ENCODE results near the gene HS3ST4. TPM values are rescaled to one million over a fixed set of nuclear protein-coding genes. Genes with fewer than 3 reads are reported as not detected.

HS3ST4 gene
- total and polyA plus RNA-seq, 2 donors (not counting 3 experiments of a cell fraction or from before 2014, with no cell fraction given): not detected

GRCh38 chr16:25897702-25898101, 205.9 kb downstream of the HS3ST4 start:
- DNase-seq (ENCODE audit: low read depth, low spot score) (no peak), FAIRE-seq (no peak)
- H3K9me1 ChIP-seq (replicated peaks; ENCODE audit: control insufficient read depth, extremely low read depth, insufficient read depth, low read length): no peaks in the 10 kb centered on the region
- no peaks in the 10 kb centered on the region for H3K27me3 ChIP-seq (ENCODE audit: control insufficient read depth in 2 of 2, insufficient read depth in 2 of 2, low read length in 2 of 2)
- no peaks in the 10 kb centered on the region for H3K4me1 ChIP-seq (ENCODE audit: control insufficient read depth, extremely low read depth, insufficient read depth, low read length)
- dilution Hi-C loops (cut with MboI; ENCODE audit: extremely low pct_ligation_motif_present, low sequenced_read_pairs): no loop called here
- no peak overlapping the region for H2AFZ ChIP-seq (ENCODE audit: low read depth, low read length)
- intact Hi-C loops (cut with micrococcal nuclease): no loop called here
- no TSS peak for BruUV-seq (replicated peaks)
- no peak overlapping the region for H3K4me3 ChIP-seq (replicated peaks in 1 of 3; ENCODE audit: insufficient read depth in 1 of 3, low read depth in 1 of 3, low read length in 3 of 3)
- ChIA-PET CTCF (no interaction called here), POLR2A (no interaction called here)
- no peak overlapping the region for H3K27ac ChIP-seq (ENCODE audit: insufficient read depth, low read depth, low read length)
- TF ChIP-seq FOS (IDR thresholded peaks at IDR 0.05; ENCODE audit: borderline replicate concordance, insufficient read depth, low read length) (no peak), EZH2 (IDR thresholded peaks at IDR 0.05; ENCODE audit: borderline replicate concordance, low read depth, low read length, severe bottlenecking) (no peak), MAX (IDR thresholded peaks at IDR 0.05; ENCODE audit: insufficient read depth, insufficient read length) (no peak), POLR2A (IDR thresholded peaks at IDR 0.05; ENCODE audit: low read depth, low read length) (no peak), POLR2AphosphoS5 (IDR thresholded peaks at IDR 0.05; ENCODE audit: insufficient read depth, low read depth, low read length) (no peak), CTCF (IDR thresholded peaks at IDR 0.05; ENCODE audit: extremely low read depth in 1 of 2, insufficient read depth in 1 of 2, low read depth in 1 of 2, low read length in 2 of 2) (no peak), MYC (IDR thresholded peaks at IDR 0.05; ENCODE audit: low read depth, low read length) (no peak), GATA2 (IDR thresholded peaks at IDR 0.05; ENCODE audit: insufficient read depth, insufficient read length, low read depth, low read length) (no peak), JUN (IDR thresholded peaks at IDR 0.05; ENCODE audit: borderline replicate concordance, insufficient read depth, insufficient read length, low read depth) (no peak)
- H3K4me2 ChIP-seq (ENCODE audit: insufficient read depth, low read length): no peak overlapping the region
- H3K79me2 ChIP-seq (ENCODE audit: control insufficient read depth, insufficient read depth, low read length): no peaks in the 10 kb centered on the region
- H3K9ac ChIP-seq (replicated peaks; ENCODE audit: extremely low read depth, insufficient read depth, low read length): no peak overlapping the region
- no peaks in the 10 kb centered on the region for H4K20me1 ChIP-seq (replicated peaks; ENCODE audit: control insufficient read depth, extremely low read depth, insufficient read depth, low read length)
- peaks cover 8% of the 10 kb centered on the region for H3K9me3 ChIP-seq (replicated peaks; ENCODE audit: control insufficient read depth, insufficient read depth, low read length)
- no peaks in the 10 kb centered on the region for H3K36me3 ChIP-seq (ENCODE audit: control insufficient read depth in 2 of 2, extremely low read depth in 1 of 2, insufficient read depth in 2 of 2, low read length in 2 of 2)

Measured in endothelial cell of umbilical vein (primary cell).